Esophagus squamous epithelium (tissue), 5 donors: Measurements from ENCODE around the gene CD82. TPM values are rescaled to one million over a fixed set of nuclear protein-coding genes. Genes with fewer than 3 reads are reported as not detected.

ENCODE experiments used
- DNase-seq: peaks from one replicate; lab custom pipeline; 2025; lab: John Stamatoyannopoulos, UW
- H3K27ac ChIP-seq, 4 donors: fragments of 200-600 bp; sonication (generic); one replicate each; pipeline ENCODE4 v1.5.1; 2016 to 2019; ENCODE audit warnings: mild to moderate bottlenecking in 1 of 4
- H3K27me3 ChIP-seq, 4 donors: fragments of 200-600 bp; sonication (generic); 1 replicate in 3 of 4; 2 replicates in 1 of 4; pipeline versions ENCODE4 v1.5.1 to v1.6.0; 2017 to 2021; ENCODE audit warnings: antibody characterized with exemption in 1 of 4
- H3K36me3 ChIP-seq, 3 donors: fragments of 200-600 bp; sonication (generic); one replicate each; pipeline ENCODE4 v1.5.1; 2016 to 2019
- H3K4me1 ChIP-seq, 3 donors: fragments of 200-600 bp; sonication (generic); one replicate each; pipeline ENCODE4 v1.5.1; 2017 to 2019
- H3K4me3 ChIP-seq, 4 donors: fragments of 200-600 bp; sonication (generic); 1 replicate in 3 of 4; 2 replicates in 1 of 4; pipeline ENCODE4 v1.5.1; 2016 to 2019; ENCODE audit warnings: mild to moderate bottlenecking in 2 of 4, moderate library complexity in 1 of 4
- H3K9me3 ChIP-seq, 3 donors: fragments of 200-600 bp; sonication (generic); one replicate each; pipeline ENCODE4 v1.5.1; 2016 to 2019
- POLR2A ChIP-seq, 4 donors: fragments of 450-650 bp; IDR thresholded peaks; one replicate each; pipeline ENCODE4 v1.6.1; 2017; ENCODE audit warnings: antibody characterized with exemption in 4 of 4, mild to moderate bottlenecking in 4 of 4, moderate library complexity in 3 of 4
- WGBS, 2 donors: methylation state at CpG; one replicate each; pipeline ENCODE4 v1.1.5; 2018; 5-methylcytosine and 5-hydroxymethylcytosine counted together
- intact Hi-C: fragments of 100-400 bp; cut with DNase I; formaldehyde crosslinking; loops from one replicate; pipeline ENCODE4 v1.15.0; 2022
- total RNA-seq, 4 donors: library from RNA; depleted of rRNA; stranded (reverse); fragments of >200 nt; gene quantifications; one replicate each; pipeline ENCODE4 v1.1.0, GENCODE V29; 2016
- TF ChIP-seq, protein P1 (sequence below), 6 experiments: fragments of 450-650 bp in 4 of 6; fragments of 200-600 bp in 2 of 6; sonication (generic) in 2 of 6; IDR thresholded peaks; one replicate each; pipeline ENCODE4 v1.5.1; 2016 to 2019; ENCODE audit warnings: antibody characterized with exemption in 6 of 6, mild to moderate bottlenecking in 4 of 6, moderate library complexity in 4 of 6
- donor health status: DM: yes; HTN: yes; CAD: no.

CD82 gene
- total RNA-seq, 4 donors from 2014 or later = 70.9 to 137 (median 108) TPM

DNA sequence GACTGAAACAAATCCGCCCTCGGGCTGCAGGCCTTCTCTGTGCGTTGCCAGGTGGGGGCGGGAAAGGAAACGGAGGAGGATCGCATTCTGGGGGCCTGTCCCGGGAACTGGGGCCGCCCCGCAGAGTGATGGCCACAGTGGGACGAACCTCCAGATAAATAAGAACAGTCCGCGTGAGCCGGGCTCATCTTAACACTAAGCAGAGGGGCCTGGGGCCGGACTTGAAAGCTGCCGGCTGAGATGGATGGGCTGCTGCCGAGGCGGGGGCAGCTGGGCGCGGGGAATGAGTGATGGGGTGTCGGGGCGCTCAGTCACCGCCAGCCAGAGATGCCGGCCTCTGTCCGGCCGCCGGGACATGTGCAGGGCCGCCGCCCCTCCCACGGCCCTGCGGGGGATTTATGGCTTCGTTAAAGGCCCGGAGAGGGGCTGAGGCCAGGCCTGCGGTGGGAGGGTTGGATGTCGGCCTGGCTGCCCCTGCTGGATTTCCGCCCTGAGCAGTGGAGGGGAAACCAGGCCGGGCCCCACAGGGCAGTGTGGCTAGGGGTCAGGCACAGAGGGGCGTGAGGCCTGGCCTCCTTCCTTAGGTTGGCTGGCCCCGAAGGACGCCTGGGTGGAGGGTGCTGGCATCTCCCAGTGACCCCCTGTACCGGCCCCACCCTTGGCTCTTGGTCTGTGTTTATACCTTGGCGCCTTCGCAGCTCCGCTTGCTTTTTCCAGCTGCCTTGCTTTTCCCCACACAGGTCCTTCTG lies 45.3 kb upstream of the CD82 start:
- peaks cover 0 to 17% (median 4%) of the 10 kb centered on the region in 3 donors for H3K4me1 ChIP-seq
- TF ChIP-seq, protein P1, sequence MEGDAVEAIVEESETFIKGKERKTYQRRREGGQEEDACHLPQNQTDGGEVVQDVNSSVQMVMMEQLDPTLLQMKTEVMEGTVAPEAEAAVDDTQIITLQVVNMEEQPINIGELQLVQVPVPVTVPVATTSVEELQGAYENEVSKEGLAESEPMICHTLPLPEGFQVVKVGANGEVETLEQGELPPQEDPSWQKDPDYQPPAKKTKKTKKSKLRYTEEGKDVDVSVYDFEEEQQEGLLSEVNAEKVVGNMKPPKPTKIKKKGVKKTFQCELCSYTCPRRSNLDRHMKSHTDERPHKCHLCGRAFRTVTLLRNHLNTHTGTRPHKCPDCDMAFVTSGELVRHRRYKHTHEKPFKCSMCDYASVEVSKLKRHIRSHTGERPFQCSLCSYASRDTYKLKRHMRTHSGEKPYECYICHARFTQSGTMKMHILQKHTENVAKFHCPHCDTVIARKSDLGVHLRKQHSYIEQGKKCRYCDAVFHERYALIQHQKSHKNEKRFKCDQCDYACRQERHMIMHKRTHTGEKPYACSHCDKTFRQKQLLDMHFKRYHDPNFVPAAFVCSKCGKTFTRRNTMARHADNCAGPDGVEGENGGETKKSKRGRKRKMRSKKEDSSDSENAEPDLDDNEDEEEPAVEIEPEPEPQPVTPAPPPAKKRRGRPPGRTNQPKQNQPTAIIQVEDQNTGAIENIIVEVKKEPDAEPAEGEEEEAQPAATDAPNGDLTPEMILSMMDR (IDR thresholded peaks at IDR 0.05) = no peak
- TF ChIP-seq POLR2A (IDR thresholded peaks at IDR 0.05) = no peak
- intact Hi-C loops = no loop called here
- WGBS, 2 donors = 42 to 49% methylated on average over 15 to 19 of the region's 43 CpGs
- H3K9me3 ChIP-seq = no peaks in the 10 kb centered on the region
- peak overlapping the region in 2 of 4 donors; percentile 48 to 55 for H3K27ac ChIP-seq
- DNase-seq = no peak
- peak overlapping the region in 1 of 4 donors; percentile 47 for H3K4me3 ChIP-seq
- H3K27me3 ChIP-seq = peaks cover 0 to 36% (median 0%) of the 10 kb centered on the region in 4 donors
- no peaks in the 10 kb centered on the region for H3K36me3 ChIP-seq

DNA sequence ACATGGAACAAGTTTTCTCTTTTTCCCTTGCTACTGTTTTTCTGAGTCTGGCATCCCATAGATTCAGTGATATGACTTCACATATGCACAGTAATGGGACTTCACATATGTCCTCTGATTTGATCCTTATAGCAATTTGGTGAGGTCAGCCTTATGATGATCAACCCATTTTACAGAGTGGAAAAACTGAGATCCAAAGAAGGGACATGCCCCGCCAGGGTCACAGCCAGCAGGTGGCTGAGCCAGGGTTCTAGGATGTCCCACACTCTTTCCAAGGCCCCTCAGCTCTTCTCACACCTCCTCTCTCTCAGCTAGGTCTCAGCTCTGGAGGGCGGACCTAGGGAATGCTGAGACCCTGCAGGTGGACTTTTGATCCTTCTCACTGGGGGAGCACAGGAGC lies 44.3 kb upstream of the CD82 start:
- intact Hi-C loops = no loop called here

DNA sequence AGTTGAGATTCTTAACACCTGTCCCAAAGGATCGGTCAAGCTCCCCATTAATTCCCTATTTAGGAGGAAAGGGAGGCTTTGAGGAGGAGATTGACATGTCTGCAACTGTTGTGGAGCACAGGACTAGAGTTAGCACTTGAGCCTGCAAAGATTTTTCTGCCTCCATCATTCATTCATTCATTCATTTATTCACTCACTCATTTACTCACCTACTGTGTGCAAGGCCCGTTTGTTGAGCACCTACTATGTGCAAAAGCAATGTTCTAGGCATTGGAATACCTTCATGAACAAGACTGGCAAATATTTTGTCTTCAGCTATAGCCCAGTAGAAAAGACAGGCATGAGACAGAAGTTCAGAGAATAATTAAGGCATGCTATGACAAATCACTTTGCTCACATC lies 43.2 kb upstream of the CD82 start:
- WGBS, 2 donors = 35 to 42% methylated on average over 2 of the region's 2 CpGs

More for the DNA sequence above, 44.3 kb upstream of the CD82 start:
- WGBS, 2 donors = 79 to 91% methylated on average over 2 of the region's 2 CpGs
- no peak overlapping the region for H3K4me3 ChIP-seq
- H3K36me3 ChIP-seq = no peaks in the 10 kb centered on the region
- H3K27me3 ChIP-seq = peaks cover 0 to 44% (median 0%) of the 10 kb centered on the region in 4 donors
- no peak overlapping the region for H3K27ac ChIP-seq
- no peak for DNase-seq
- no peaks in the 10 kb centered on the region for H3K9me3 ChIP-seq
- TF ChIP-seq, protein P1 (IDR thresholded peaks at IDR 0.05) = no peak
- TF ChIP-seq POLR2A (IDR thresholded peaks at IDR 0.05) = no peak
- H3K4me1 ChIP-seq = peaks cover 0 to 17% (median 4%) of the 10 kb centered on the region in 3 donors

DNA sequence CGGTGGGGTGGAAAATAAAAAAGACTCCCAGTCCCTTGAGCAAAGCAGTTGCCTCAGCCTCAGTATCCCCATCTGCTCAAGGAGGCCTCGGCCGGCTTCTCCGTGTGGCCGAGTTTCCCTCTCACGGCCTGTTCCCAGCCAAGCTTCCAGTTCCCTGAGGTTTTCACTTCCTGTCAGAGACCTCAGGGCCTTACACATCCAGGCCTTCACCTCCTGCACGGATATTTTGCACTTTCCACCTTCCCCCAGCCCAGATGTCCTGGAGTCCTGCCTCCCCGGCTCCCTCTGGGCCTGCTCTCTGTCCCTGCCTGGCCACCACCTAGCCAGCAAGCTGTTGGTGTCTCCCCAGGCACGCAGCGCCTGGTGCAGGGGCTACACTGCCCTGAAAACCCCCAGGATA lies 41.1 kb upstream of the CD82 start:
- Histone ChIP-seq H3K27me3 (peaks cover 0 to 40% (median 0%) of the 10 kb centered on the region in 4 donors), H3K36me3 (no peaks in the 10 kb centered on the region), H3K9me3 (no peaks in the 10 kb centered on the region), H3K4me3 (no peak overlapping the region), H3K27ac (no peak overlapping the region), H3K4me1 (peaks cover 0 to 17% (median 4%) of the 10 kb centered on the region in 3 donors)
- no peak for DNase-seq
- TF ChIP-seq POLR2A (IDR thresholded peaks at IDR 0.05) = no peak
- TF ChIP-seq, protein P1 (IDR thresholded peaks at IDR 0.05) = no peak
- WGBS, 2 donors = 78 to 82% methylated on average over 8 to 10 of the region's 10 CpGs
- intact Hi-C loops = no loop called here

More for the DNA sequence above, 43.2 kb upstream of the CD82 start:
- H3K4me3 ChIP-seq = no peak overlapping the region
- no peak for TF ChIP-seq POLR2A (IDR thresholded peaks at IDR 0.05)
- TF ChIP-seq, protein P1 (IDR thresholded peaks at IDR 0.05) = no peak
- peaks cover 0 to 41% (median 0%) of the 10 kb centered on the region in 4 donors for H3K27me3 ChIP-seq
- DNase-seq = no peak
- H3K27ac ChIP-seq = no peak overlapping the region
- no peaks in the 10 kb centered on the region for H3K36me3 ChIP-seq
- peaks cover 0 to 17% (median 4%) of the 10 kb centered on the region in 3 donors for H3K4me1 ChIP-seq
- intact Hi-C loops = no loop called here
- no peaks in the 10 kb centered on the region for H3K9me3 ChIP-seq

DNA sequence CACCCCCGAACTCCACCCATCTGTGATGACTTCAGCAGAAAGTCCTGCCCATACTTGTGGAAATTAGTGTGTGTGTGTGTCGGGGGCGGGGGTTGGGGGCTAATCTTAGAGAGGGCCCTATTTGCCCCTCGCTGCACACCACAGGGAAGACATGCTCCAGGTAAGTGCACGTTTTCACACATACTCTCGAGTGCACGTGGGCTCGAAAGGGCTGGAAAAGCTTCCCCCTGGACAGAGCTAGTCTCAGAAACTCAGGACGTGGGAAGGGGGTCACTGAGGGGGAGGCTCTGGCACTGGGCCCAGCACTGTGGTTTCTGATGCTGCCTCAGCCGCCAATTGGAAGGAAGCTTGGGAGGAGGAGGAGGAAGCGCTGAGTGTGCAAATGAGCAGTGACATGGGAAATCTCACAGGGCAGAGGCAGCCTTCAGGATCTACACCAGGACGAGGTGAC lies 40.7 kb upstream of the CD82 start:
- intact Hi-C loops = no loop called here
- Histone ChIP-seq H3K36me3 (no peaks in the 10 kb centered on the region), H3K27ac (no peak overlapping the region), H3K27me3 (peaks cover 0 to 36% (median 0%) of the 10 kb centered on the region in 4 donors), H3K9me3 (no peaks in the 10 kb centered on the region), H3K4me1 (peaks cover 0 to 13% (median 4%) of the 10 kb centered on the region in 3 donors), H3K4me3 (no peak overlapping the region)
- no peak for DNase-seq
- 56 to 76% methylated on average over 5 to 11 of the region's 12 CpGs for WGBS, 2 donors
- TF ChIP-seq, protein P1 (IDR thresholded peaks at IDR 0.05) = no peak
- TF ChIP-seq POLR2A (IDR thresholded peaks at IDR 0.05) = no peak
